ENCODE results near the gene INPP5A.

DNA sequence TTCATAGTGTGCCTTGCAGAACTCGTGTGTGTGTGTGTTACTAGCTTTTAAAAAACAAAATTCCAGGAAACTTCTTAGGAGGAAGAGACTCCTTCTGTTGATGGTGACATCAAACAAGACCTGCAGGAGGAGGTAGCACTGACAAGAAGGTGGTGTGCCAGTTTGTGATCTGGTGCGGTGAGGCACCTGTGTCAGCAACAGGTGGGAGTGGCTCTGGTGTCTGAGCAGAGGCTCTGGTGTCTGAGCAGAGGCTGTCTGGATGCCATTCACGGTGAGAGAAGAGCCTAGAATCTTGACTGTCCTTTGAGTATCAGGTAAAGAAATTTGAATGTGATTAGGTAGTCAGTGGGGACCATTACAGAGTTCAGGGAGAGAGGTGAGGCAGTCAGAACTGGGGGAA, 122.8 kb downstream of the INPP5A start:
- TF ChIP-seq, protein P1, sequence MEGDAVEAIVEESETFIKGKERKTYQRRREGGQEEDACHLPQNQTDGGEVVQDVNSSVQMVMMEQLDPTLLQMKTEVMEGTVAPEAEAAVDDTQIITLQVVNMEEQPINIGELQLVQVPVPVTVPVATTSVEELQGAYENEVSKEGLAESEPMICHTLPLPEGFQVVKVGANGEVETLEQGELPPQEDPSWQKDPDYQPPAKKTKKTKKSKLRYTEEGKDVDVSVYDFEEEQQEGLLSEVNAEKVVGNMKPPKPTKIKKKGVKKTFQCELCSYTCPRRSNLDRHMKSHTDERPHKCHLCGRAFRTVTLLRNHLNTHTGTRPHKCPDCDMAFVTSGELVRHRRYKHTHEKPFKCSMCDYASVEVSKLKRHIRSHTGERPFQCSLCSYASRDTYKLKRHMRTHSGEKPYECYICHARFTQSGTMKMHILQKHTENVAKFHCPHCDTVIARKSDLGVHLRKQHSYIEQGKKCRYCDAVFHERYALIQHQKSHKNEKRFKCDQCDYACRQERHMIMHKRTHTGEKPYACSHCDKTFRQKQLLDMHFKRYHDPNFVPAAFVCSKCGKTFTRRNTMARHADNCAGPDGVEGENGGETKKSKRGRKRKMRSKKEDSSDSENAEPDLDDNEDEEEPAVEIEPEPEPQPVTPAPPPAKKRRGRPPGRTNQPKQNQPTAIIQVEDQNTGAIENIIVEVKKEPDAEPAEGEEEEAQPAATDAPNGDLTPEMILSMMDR (IDR thresholded peaks at IDR 0.05): no peak
- no peak for TF ChIP-seq POLR2AphosphoS5 (IDR thresholded peaks at IDR 0.05)
- TF ChIP-seq POLR2A (IDR thresholded peaks at IDR 0.05): no peak
- TF ChIP-seq EP300 (IDR thresholded peaks at IDR 0.05): no peak

All from upper lobe of left lung (tissue), 4 donors.